HEK293 (cell line): Measurements from ENCODE around the gene DCD.

Experiments
- CTCF ChIA-PET: fragments of 350-600 bp; formaldehyde crosslinking; extraction: SDS; loops from one replicate; lab custom pipeline; 2021; ENCODE audit warnings: antibody characterized with exemption; lab: Yijun Ruan, JAX
- POLR2A ChIA-PET: fragments of 300-600 bp; formaldehyde crosslinking; extraction: SDS; loops from one replicate; lab custom pipeline; 2020; ENCODE audit warnings: antibody characterized with exemption, inconsistent platforms; lab: Yijun Ruan, JAX
- H3K27ac ChIP-seq: fragments of 200-500 bp; sonication (Bioruptor generic); 2 replicates; pipeline ENCODE4 v1.5.1; 2014; ENCODE audit warnings: low read depth, low read length, control low read depth, inconsistent platforms; ENCODE audit errors: extremely low read depth
- H3K36me3 ChIP-seq, 2 experiments: fragments of 200-500 bp in 1 of 2; sonication (Bioruptor generic) in 1 of 2; 1 replicate in 1 of 2; 2 replicates in 1 of 2; pipeline ENCODE4 v1.5.1; 2014 to 2017; ENCODE audit warnings: inconsistent platforms in 2 of 2, low read length in 2 of 2; ENCODE audit not compliant: control insufficient read depth in 2 of 2, insufficient read depth in 1 of 2
- H3K4me1 ChIP-seq: fragments of 200-500 bp; sonication (Bioruptor generic); 2 replicates; pipeline ENCODE4 v1.5.1; 2014; ENCODE audit warnings: mild to moderate bottlenecking, low read length, inconsistent platforms; ENCODE audit not compliant: control insufficient read depth, insufficient read depth
- H3K4me3 ChIP-seq: 2 replicates; pipeline ENCODE4 v1.5.1; 2011; ENCODE audit warnings: low read depth, mild to moderate bottlenecking, control low read depth, low read length, moderate library complexity
- H3K9me3 ChIP-seq: fragments of 200-500 bp; sonication (Bioruptor generic); 2 replicates; pipeline ENCODE4 v1.5.1; 2014; ENCODE audit warnings: low read depth, low read length, inconsistent platforms; ENCODE audit not compliant: control insufficient read depth, insufficient read depth
- ATF2 ChIP-seq: fragments of 450-650 bp; formaldehyde crosslinking; IDR thresholded peaks from 2 replicates; pipeline ENCODE4 v1.5.1; 2016; ENCODE audit warnings: missing biosample characterization, missing genetic modification characterization, low read depth
- CTCF ChIP-seq: fragments of 450-650 bp; formaldehyde crosslinking; IDR thresholded peaks from 2 replicates; pipeline ENCODE4 v1.5.1; 2016; ENCODE audit warnings: missing biosample characterization, missing genetic modification characterization
- KLF7 ChIP-seq: fragments of 450-650 bp; formaldehyde crosslinking; IDR thresholded peaks from 2 replicates; pipeline ENCODE4 v1.5.1; 2016; ENCODE audit warnings: missing biosample characterization, missing genetic modification characterization, borderline replicate concordance
- PRDM1 ChIP-seq: fragments of 450-650 bp; formaldehyde crosslinking; IDR thresholded peaks from 2 replicates; pipeline ENCODE4; 2016; ENCODE audit warnings: missing biosample characterization, missing genetic modification characterization
- YY2 ChIP-seq: fragments of 450-650 bp; formaldehyde crosslinking; IDR thresholded peaks from 2 replicates; pipeline ENCODE4 v1.5.1; 2016; ENCODE audit warnings: missing biosample characterization, missing genetic modification characterization
- ZBTB6 ChIP-seq: fragments of 450-650 bp; formaldehyde crosslinking; IDR thresholded peaks from 2 replicates; pipeline ENCODE4 v1.5.1; 2017; ENCODE audit warnings: missing biosample characterization, missing genetic modification characterization
- ZNF10 ChIP-seq: fragments of 450-650 bp; formaldehyde crosslinking; IDR thresholded peaks from 2 replicates; pipeline ENCODE4 v1.5.1; 2017; ENCODE audit warnings: missing biosample characterization, missing genetic modification characterization
- ZNF114 ChIP-seq: fragments of 450-650 bp; formaldehyde crosslinking; IDR thresholded peaks from 2 replicates; pipeline ENCODE4 v1.5.0; 2017; ENCODE audit warnings: missing biosample characterization, missing genetic modification characterization
- ZNF2 ChIP-seq: fragments of 450-650 bp; formaldehyde crosslinking; IDR thresholded peaks from 2 replicates; pipeline ENCODE4 v1.5.1; 2016; ENCODE audit warnings: missing biosample characterization, missing genetic modification characterization
- ZNF211 ChIP-seq: fragments of 450-650 bp; formaldehyde crosslinking; IDR thresholded peaks from 2 replicates; pipeline ENCODE4 v1.5.1; 2016; ENCODE audit warnings: low read depth, missing biosample characterization, missing genetic modification characterization
- ZNF214 ChIP-seq: fragments of 450-650 bp; formaldehyde crosslinking; IDR thresholded peaks from 2 replicates; pipeline ENCODE4 v1.5.1; 2017; ENCODE audit warnings: missing biosample characterization, mild to moderate bottlenecking, missing genetic modification characterization, borderline replicate concordance
- ZNF239 ChIP-seq: fragments of 450-650 bp; formaldehyde crosslinking; IDR thresholded peaks from 2 replicates; pipeline ENCODE4 v1.5.1; 2016; ENCODE audit warnings: missing biosample characterization, missing genetic modification characterization
- ZNF354C ChIP-seq: fragments of 450-650 bp; formaldehyde crosslinking; IDR thresholded peaks from 2 replicates; pipeline ENCODE4 v1.5.1; 2016; ENCODE audit warnings: missing biosample characterization, missing genetic modification characterization, low read depth, borderline replicate concordance
- ZNF366 ChIP-seq: fragments of 450-650 bp; formaldehyde crosslinking; conservative IDR thresholded peaks from 2 replicates; pipeline ENCODE4 v1.5.1; 2016; ENCODE audit warnings: missing biosample characterization, missing genetic modification characterization
- ZNF433 ChIP-seq: fragments of 450-650 bp; formaldehyde crosslinking; IDR thresholded peaks from 2 replicates; pipeline ENCODE4 v1.5.1; 2016; ENCODE audit warnings: missing biosample characterization, missing genetic modification characterization, low read depth
- ZNF518A ChIP-seq: fragments of 450-650 bp; formaldehyde crosslinking; conservative IDR thresholded peaks from 2 replicates; pipeline ENCODE4 v1.5.1; 2016; ENCODE audit warnings: low read depth, missing biosample characterization, missing genetic modification characterization
- ZNF629 ChIP-seq: fragments of 450-650 bp; formaldehyde crosslinking; IDR thresholded peaks from 2 replicates; pipeline ENCODE4 v1.5.1; 2017; ENCODE audit warnings: missing biosample characterization, missing genetic modification characterization
- ZNF654 ChIP-seq: fragments of 450-650 bp; formaldehyde crosslinking; IDR thresholded peaks from 2 replicates; pipeline ENCODE4 v1.5.1; 2016; ENCODE audit warnings: low read depth, missing biosample characterization, missing genetic modification characterization
- ZNF660 ChIP-seq: fragments of 450-650 bp; IDR thresholded peaks from 2 replicates; pipeline ENCODE4 v1.5.1; 2018; ENCODE audit warnings: missing biosample characterization, mild to moderate bottlenecking, missing genetic modification characterization
- ZNF692 ChIP-seq: fragments of 450-650 bp; formaldehyde crosslinking; IDR thresholded peaks from 2 replicates; pipeline ENCODE4 v1.5.1; 2016; ENCODE audit warnings: missing biosample characterization, missing genetic modification characterization
- TF ChIP-seq, protein P1 (sequence below): IDR thresholded peaks from 2 replicates; pipeline ENCODE4 v1.6.1; 2011; ENCODE audit warnings: mild to moderate bottlenecking, low read depth, low read length, borderline replicate concordance

DCD gene

DNA sequence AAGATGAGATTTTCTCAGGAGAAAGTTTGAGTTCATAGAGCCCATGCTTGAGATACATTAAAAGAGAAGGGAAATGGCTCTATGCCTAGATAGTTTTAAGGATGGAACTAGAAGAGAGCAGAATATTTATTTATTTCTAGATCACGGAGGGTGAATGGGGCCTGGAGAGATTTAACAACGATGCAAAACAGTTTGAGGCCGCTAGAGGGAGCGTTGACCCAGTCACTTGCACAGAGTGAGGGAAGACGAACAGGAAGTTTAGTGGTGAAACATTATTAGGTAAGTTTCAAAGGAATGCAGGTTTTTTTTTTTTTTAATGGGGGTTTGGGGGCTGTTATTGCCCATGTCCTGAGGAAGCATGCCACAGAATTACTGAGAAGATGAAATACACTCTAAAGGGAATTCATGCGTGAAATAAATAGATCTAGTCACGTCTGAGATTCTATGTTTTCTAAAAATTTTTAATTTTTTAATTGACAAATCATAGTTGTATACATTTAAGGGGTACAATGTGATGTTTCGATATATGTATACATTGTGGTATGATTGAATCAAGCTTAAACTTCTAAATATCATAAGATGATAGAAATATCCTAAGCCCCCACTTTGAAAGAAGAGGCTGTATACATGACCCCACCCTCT lies 44.9 kb downstream of the DCD start (continued):
- TF ChIP-seq ZNF2 (peak; percentile 97), ZNF692 (tag by site-specific recombination) (0 out of 2 replicates have a peak, but pooled peaks have one; percentile 43), ZNF10 (tag by site-specific recombination) (no peak), ZNF660 (tag by site-specific recombination) (peak; percentile 55; the same call in 1 of the 2 replicates), CTCF (tag by site-specific recombination) (peak; percentile 73), ZBTB6 (tag by site-specific recombination) (peak; percentile 40; the same call in 1 of the 2 replicates), ZNF239 (no peak), ZNF366 (peak; percentile 80; the same call in 1 of the 2 replicates), ZNF629 (tag by site-specific recombination) (peak; percentile 70), ZNF518A (tag by site-specific recombination) (0 out of 2 replicates have a peak, but pooled peaks have one; percentile 39), PRDM1 (tag by site-specific recombination) (peak; percentile 89), ZNF654 (peak; percentile 86)
- TF ChIP-seq, protein P1, sequence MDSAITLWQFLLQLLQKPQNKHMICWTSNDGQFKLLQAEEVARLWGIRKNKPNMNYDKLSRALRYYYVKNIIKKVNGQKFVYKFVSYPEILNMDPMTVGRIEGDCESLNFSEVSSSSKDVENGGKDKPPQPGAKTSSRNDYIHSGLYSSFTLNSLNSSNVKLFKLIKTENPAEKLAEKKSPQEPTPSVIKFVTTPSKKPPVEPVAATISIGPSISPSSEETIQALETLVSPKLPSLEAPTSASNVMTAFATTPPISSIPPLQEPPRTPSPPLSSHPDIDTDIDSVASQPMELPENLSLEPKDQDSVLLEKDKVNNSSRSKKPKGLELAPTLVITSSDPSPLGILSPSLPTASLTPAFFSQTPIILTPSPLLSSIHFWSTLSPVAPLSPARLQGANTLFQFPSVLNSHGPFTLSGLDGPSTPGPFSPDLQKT = no peak
- TF ChIP-seq, all 188 proteins: peak for 15

DNA sequence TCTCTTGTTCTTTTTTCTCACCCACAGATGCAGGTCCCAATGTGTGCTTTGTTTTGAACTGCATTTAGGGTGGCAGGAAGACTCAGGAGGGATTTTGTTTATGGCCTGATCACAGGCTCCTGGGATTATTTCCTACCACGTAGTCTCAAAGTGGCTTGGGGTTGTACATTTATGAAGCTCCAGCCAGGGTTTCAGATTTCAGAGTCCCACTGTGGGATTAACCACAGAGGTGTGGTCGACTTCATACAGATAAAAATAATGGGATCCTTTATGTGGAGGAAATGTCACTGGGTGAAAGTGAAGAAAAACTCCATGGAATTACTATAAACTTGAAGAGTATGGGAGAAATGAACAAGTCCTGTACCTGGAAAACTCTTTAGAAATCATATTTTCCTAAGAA lies 45.5 kb downstream of the DCD start:
- H3K27ac ChIP-seq = no peak overlapping the region
- ChIA-PET CTCF (interaction anchor here (0.6 to 5.6 kb wide), 17 partner anchors 9 to 356 kb away, joined by 3 to 26 read pairs (median 4); no protein-coding TSS in a partner anchor), POLR2A (no interaction called here)
- H3K4me1 ChIP-seq = no peaks in the 10 kb centered on the region
- H3K9me3 ChIP-seq = no peaks in the 10 kb centered on the region
- H3K36me3 ChIP-seq = no peaks in the 10 kb centered on the region
- no peak overlapping the region for H3K4me3 ChIP-seq
- TF ChIP-seq ZNF214 (tag by site-specific recombination) (no peak), KLF7 (tag by site-specific recombination) (no peak), ATF2 (tag by site-specific recombination) (no peak), CTCF (tag by site-specific recombination) (no peak), ZNF354C (no peak), YY2 (no peak), ZNF433 (no peak), ZNF211 (tag by site-specific recombination) (no peak), ZNF114 (tag by site-specific recombination) (no peak)
